ENCODE results near the gene MICU1. TPM values are rescaled to one million over a fixed set of nuclear protein-coding genes. Genes with fewer than 3 reads are reported as not detected.

MICU1 gene
- total RNA-seq, 2 experiments from 2014 or later: 27.2 to 33.6 TPM

GRCh38 chr10:72601144-72601543 lies 24.7 kb downstream of the MICU1 start:
- Histone ChIP-seq H3K79me2 (ENCODE audit: insufficient read depth, low read depth, low read length) (no peaks in the 10 kb centered on the region), H3K9me2 (ENCODE audit: insufficient read depth, low read length) (no peaks in the 10 kb centered on the region), H3K9me3 (ENCODE audit: low read length) (no peaks in the 10 kb centered on the region), H3K4me2 (ENCODE audit: low read length) (no peak overlapping the region), H2AFZ (ENCODE audit: low read length) (no peak overlapping the region), H4K20me1 (ENCODE audit: insufficient read depth, low read length) (no peaks in the 10 kb centered on the region), H3K27ac (ENCODE audit: low read depth, low read length, poor library complexity, severe bottlenecking) (no peak overlapping the region), H3K4me3 (ENCODE audit: low read depth, low read length, poor library complexity, severe bottlenecking) (no peak overlapping the region), H3K4me1 (ENCODE audit: insufficient read depth, low read length, poor library complexity, severe bottlenecking) (no peaks in the 10 kb centered on the region), H3K36me3 (ENCODE audit: insufficient read depth, low read length) (no peaks in the 10 kb centered on the region)
- no peak for DNase-seq (ENCODE audit: low spot score)
- TF ChIP-seq EZH2phosphoT487 (IDR thresholded peaks at IDR 0.05; ENCODE audit: borderline replicate concordance, low read depth, low read length) (no peak), CTCF (conservative IDR thresholded peaks at IDR 0.05; ENCODE audit: low read length) (no peak)
- ChIA-PET CTCF (ENCODE audit: unreplicated experiment) (no interaction called here), POLR2A (interaction anchor here (0.6 to 1.6 kb wide), 3 partner anchors 9 to 946 kb away, joined by 3 to 9 read pairs (median 4); no protein-coding TSS in a partner anchor)
- intact Hi-C loops (cut with micrococcal nuclease; ENCODE audit: unreplicated experiment): no loop called here
- no TSS peak for BruUV-seq (replicated peaks)

- no peaks in the 10 kb centered on the region for H3K9me3 ChIP-seq (ENCODE audit: low read length)
- no peak overlapping the region for H3K4me3 ChIP-seq (ENCODE audit: low read depth, low read length, poor library complexity, severe bottlenecking)
- no peaks in the 10 kb centered on the region for H3K4me1 ChIP-seq (ENCODE audit: insufficient read depth, low read length, poor library complexity, severe bottlenecking)
- ChIA-PET CTCF (ENCODE audit: unreplicated experiment) (no interaction called here), POLR2A (interaction anchor here (0.7 kb wide), 1 partner anchor 9 kb away, joined by 3 read pairs; no protein-coding TSS in a partner anchor)
- H3K79me2 ChIP-seq (ENCODE audit: insufficient read depth, low read depth, low read length): no peaks in the 10 kb centered on the region
- H3K4me2 ChIP-seq (ENCODE audit: low read length): no peak overlapping the region
- intact Hi-C loops (cut with micrococcal nuclease; ENCODE audit: unreplicated experiment): no loop called here
- no peaks in the 10 kb centered on the region for H3K9me2 ChIP-seq (ENCODE audit: insufficient read depth, low read length)
- H3K27ac ChIP-seq (ENCODE audit: low read depth, low read length, poor library complexity, severe bottlenecking): no peak overlapping the region
- no peak for DNase-seq (ENCODE audit: low spot score)
- no peak overlapping the region for H2AFZ ChIP-seq (ENCODE audit: low read length)
- TF ChIP-seq CTCF (conservative IDR thresholded peaks at IDR 0.05; ENCODE audit: low read length) (no peak), EZH2phosphoT487 (IDR thresholded peaks at IDR 0.05; ENCODE audit: borderline replicate concordance, low read depth, low read length) (no peak)
- no peaks in the 10 kb centered on the region for H4K20me1 ChIP-seq (ENCODE audit: insufficient read depth, low read length)
- no TSS peak for BruUV-seq (replicated peaks)
- no peaks in the 10 kb centered on the region for H3K36me3 ChIP-seq (ENCODE audit: insufficient read depth, low read length)
Measured at GRCh38 chr10:72598769-72599701, 26.8 kb downstream of the MICU1 start.

- Histone ChIP-seq H3K79me2 (ENCODE audit: insufficient read depth, low read depth, low read length) (no peaks in the 10 kb centered on the region), H3K4me3 (ENCODE audit: low read depth, low read length, poor library complexity, severe bottlenecking) (no peak overlapping the region), H3K9me2 (ENCODE audit: insufficient read depth, low read length) (no peaks in the 10 kb centered on the region), H3K4me2 (ENCODE audit: low read length) (no peak overlapping the region), H3K4me1 (ENCODE audit: insufficient read depth, low read length, poor library complexity, severe bottlenecking) (no peaks in the 10 kb centered on the region), H3K36me3 (ENCODE audit: insufficient read depth, low read length) (no peaks in the 10 kb centered on the region), H2AFZ (ENCODE audit: low read length) (no peak overlapping the region), H3K9me3 (ENCODE audit: low read length) (no peaks in the 10 kb centered on the region), H3K27ac (ENCODE audit: low read depth, low read length, poor library complexity, severe bottlenecking) (no peak overlapping the region), H4K20me1 (ENCODE audit: insufficient read depth, low read length) (no peaks in the 10 kb centered on the region)
- ChIA-PET POLR2A (interaction anchor here (0.5 to 0.8 kb wide), 2 partner anchors 14 to 394 kb away, joined by 3 read pairs; no protein-coding TSS in a partner anchor), CTCF (ENCODE audit: unreplicated experiment) (no interaction called here)
- DNase-seq (ENCODE audit: low spot score): no peak
- no TSS peak for BruUV-seq (replicated peaks)
- TF ChIP-seq EZH2phosphoT487 (IDR thresholded peaks at IDR 0.05; ENCODE audit: borderline replicate concordance, low read depth, low read length) (no peak), CTCF (conservative IDR thresholded peaks at IDR 0.05; ENCODE audit: low read length) (no peak)
- intact Hi-C loops (cut with micrococcal nuclease; ENCODE audit: unreplicated experiment): no loop called here
Measured at GRCh38 chr10:72597897-72598296, 28.0 kb downstream of the MICU1 start.

Measured in OCI-LY7 (cell line).